MM.1S (cell line): ENCODE results near the gene RBM46.

Source experiments
- DNase-seq: peaks from one replicate; pipeline ENCODE4 v3.0.0-alpha.2; 2015
- H2AFZ ChIP-seq: fragments of 300-600 bp; sonication (generic); 2 replicates; pipeline ENCODE4 v1.6.0; 2016; ENCODE audit warnings: antibody characterized with exemption, low read length
- H3F3A ChIP-seq: fragments of 300-600 bp; sonication (generic); 2 replicates; pipeline ENCODE4 v1.6.1; 2016; ENCODE audit warnings: mild to moderate bottlenecking, antibody characterized with exemption, low read length, moderate library complexity, mixed read lengths; ENCODE audit not compliant: insufficient read depth
- H3K27ac ChIP-seq: fragments of 300-600 bp; sonication (generic); 2 replicates; pipeline ENCODE4 v1.5.1; 2016; ENCODE audit warnings: mild to moderate bottlenecking, low read length
- H3K27me3 ChIP-seq: fragments of 300-600 bp; sonication (generic); replicated peaks from 2 replicates; pipeline ENCODE4 v1.6.0; 2016; ENCODE audit warnings: low read length; ENCODE audit not compliant: insufficient read depth
- H3K36me3 ChIP-seq: fragments of 300-600 bp; sonication (generic); replicated peaks from 2 replicates; pipeline ENCODE4 v1.6.1; 2016; ENCODE audit warnings: mild to moderate bottlenecking, low read length, mixed read lengths; ENCODE audit not compliant: insufficient read depth
- H3K4me1 ChIP-seq: fragments of 300-600 bp; sonication (generic); 2 replicates; pipeline ENCODE4 v1.6.1; 2016; ENCODE audit warnings: low read length, mixed read lengths
- H3K4me2 ChIP-seq: fragments of 300-600 bp; sonication (generic); 2 replicates; pipeline ENCODE4 v1.6.0; 2016; ENCODE audit warnings: low read depth, low read length
- H3K4me3 ChIP-seq: fragments of 300-600 bp; sonication (generic); 2 replicates; pipeline ENCODE4 v1.5.1; 2016; ENCODE audit warnings: low read length, mixed read lengths
- H3K79me2 ChIP-seq: fragments of 300-600 bp; sonication (generic); 2 replicates; pipeline ENCODE4 v1.6.1; 2016; ENCODE audit warnings: mixed run types, low read length, mixed read lengths
- H3K9ac ChIP-seq: fragments of 300-600 bp; sonication (generic); 2 replicates; pipeline ENCODE4 v1.6.1; 2016; ENCODE audit warnings: low read length, mixed read lengths
- H3K9me2 ChIP-seq: fragments of 300-600 bp; sonication (generic); replicated peaks from 2 replicates; pipeline ENCODE4 v1.6.1; 2016; ENCODE audit warnings: mild to moderate bottlenecking, low read length, mixed read lengths; ENCODE audit not compliant: insufficient read depth
- H3K9me3 ChIP-seq: fragments of 300-600 bp; sonication (generic); replicated peaks from 2 replicates; pipeline ENCODE4 v1.6.1; 2016; ENCODE audit warnings: mild to moderate bottlenecking, low read length, mixed read lengths; ENCODE audit not compliant: insufficient read depth
- H4K20me1 ChIP-seq: fragments of 300-600 bp; sonication (generic); 2 replicates; pipeline ENCODE4 v1.6.1; 2016; ENCODE audit warnings: mild to moderate bottlenecking, low read length, moderate library complexity, mixed read lengths; ENCODE audit not compliant: insufficient read depth
- EZH2 ChIP-seq: fragments of 300-600 bp; sonication (generic); optimal IDR thresholded peaks from 2 replicates; pipeline ENCODE3; 2017; ENCODE audit warnings: low read depth, mild to moderate bottlenecking, antibody characterized with exemption, low read length, mixed read lengths
- EZH2phosphoT487 ChIP-seq: fragments of 300-600 bp; sonication (generic); IDR thresholded peaks from 2 replicates; pipeline ENCODE4 v1.6.1; 2018; ENCODE audit warnings: antibody characterized with exemption, low read length
- TF ChIP-seq, protein P1 (sequence below): fragments of 300-600 bp; sonication (generic); IDR thresholded peaks from 2 replicates; pipeline ENCODE4 v1.5.1; 2016; ENCODE audit warnings: antibody characterized with exemption, low read length, mixed read lengths

Gene RBM46

DNA sequence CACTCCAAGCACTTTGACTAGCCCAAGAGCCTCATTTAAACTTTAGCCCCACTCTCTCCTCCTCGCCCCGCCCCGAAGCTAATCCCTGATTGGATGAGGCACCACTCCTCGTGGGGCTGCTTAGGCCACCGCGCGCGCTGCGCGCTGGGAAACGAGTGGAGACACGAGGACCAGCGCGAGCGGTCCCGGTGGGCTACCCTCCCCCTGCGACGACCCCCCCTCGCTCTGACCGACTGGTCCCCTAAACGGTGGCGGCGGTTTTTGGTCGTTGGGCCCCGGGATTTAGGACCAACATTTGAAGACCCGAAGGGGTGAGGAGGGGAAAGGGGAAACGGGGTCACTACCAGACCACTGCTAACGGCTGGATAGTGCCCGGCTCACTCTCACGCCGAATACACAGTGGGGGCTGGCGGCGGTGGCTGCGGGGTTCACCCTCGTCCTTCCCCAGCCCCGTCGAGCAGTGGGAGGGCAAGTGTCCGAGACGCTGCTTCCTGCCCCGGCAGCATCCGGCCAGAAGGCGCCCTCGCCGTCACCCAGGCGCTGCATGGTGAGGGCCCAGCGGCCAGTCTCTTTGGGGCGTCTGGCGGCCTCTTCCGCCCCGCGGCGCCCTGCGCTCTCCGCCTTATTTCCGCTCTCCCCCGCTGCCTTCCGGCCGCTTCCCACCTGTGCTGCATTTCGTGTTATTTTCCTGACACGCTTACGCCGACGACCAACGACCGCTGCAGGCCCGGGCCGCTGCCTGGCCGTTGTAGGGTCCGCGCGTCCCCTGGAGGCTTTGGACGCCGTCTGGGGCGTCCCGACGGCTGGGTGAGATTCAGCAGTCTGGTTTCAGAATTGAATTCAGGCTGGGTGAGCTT lies at the start of gene RBM46:
Gene RBM46, plus strand, starts transcription at position 147 of the 857 bp plus-strand sequence. CDS start 15,481 bp downstream, outside the sequence.
- no peak within 1 kb of the TSS for H2AFZ ChIP-seq
- no peaks in the 10 kb centered on the region for H3K36me3 ChIP-seq

GRCh38 chr4:154731756-154732155 lies 49.3 kb upstream of the RBM46 start:
- no peaks in the 10 kb centered on the region for H3F3A ChIP-seq
- no peak overlapping the region for H2AFZ ChIP-seq
- H3K4me3 ChIP-seq = no peak overlapping the region
- H3K4me2 ChIP-seq = no peak overlapping the region
- H3K79me2 ChIP-seq = no peaks in the 10 kb centered on the region
- H3K9me2 ChIP-seq = no peaks in the 10 kb centered on the region
- no peaks in the 10 kb centered on the region for H3K9me3 ChIP-seq
- H3K36me3 ChIP-seq = no peaks in the 10 kb centered on the region
- no peak overlapping the region for H3K9ac ChIP-seq
- no peaks in the 10 kb centered on the region for H4K20me1 ChIP-seq
- no peaks in the 10 kb centered on the region for H3K27me3 ChIP-seq
- DNase-seq = no peak
- no peak for TF ChIP-seq EZH2
- TF ChIP-seq EZH2phosphoT487 = no peak
- TF ChIP-seq, protein P1, sequence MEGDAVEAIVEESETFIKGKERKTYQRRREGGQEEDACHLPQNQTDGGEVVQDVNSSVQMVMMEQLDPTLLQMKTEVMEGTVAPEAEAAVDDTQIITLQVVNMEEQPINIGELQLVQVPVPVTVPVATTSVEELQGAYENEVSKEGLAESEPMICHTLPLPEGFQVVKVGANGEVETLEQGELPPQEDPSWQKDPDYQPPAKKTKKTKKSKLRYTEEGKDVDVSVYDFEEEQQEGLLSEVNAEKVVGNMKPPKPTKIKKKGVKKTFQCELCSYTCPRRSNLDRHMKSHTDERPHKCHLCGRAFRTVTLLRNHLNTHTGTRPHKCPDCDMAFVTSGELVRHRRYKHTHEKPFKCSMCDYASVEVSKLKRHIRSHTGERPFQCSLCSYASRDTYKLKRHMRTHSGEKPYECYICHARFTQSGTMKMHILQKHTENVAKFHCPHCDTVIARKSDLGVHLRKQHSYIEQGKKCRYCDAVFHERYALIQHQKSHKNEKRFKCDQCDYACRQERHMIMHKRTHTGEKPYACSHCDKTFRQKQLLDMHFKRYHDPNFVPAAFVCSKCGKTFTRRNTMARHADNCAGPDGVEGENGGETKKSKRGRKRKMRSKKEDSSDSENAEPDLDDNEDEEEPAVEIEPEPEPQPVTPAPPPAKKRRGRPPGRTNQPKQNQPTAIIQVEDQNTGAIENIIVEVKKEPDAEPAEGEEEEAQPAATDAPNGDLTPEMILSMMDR = no peak
- H3K4me1 ChIP-seq = no peaks in the 10 kb centered on the region
- no peak overlapping the region for H3K27ac ChIP-seq

More for the DNA sequence above, at the start of gene RBM46:
- Histone ChIP-seq H3K27me3 (no peaks in the 10 kb centered on the region), H3K9ac (no peak within 1 kb of the TSS), H3K4me1 (no peaks in the 10 kb centered on the region), H3K79me2 (no peaks in the 10 kb centered on the region), H3K4me3 (no peak within 1 kb of the TSS), H3K4me2 (no peak within 1 kb of the TSS), H3K27ac (no peak within 1 kb of the TSS), H3K9me3 (no peaks in the 10 kb centered on the region), H3F3A (no peaks in the 10 kb centered on the region), H4K20me1 (no peaks in the 10 kb centered on the region), H3K9me2 (no peaks in the 10 kb centered on the region)
- TF ChIP-seq EZH2 (no peak), EZH2phosphoT487 (no peak)
- TF ChIP-seq, protein P1 = no peak
- DNase-seq = no peak

DNA sequence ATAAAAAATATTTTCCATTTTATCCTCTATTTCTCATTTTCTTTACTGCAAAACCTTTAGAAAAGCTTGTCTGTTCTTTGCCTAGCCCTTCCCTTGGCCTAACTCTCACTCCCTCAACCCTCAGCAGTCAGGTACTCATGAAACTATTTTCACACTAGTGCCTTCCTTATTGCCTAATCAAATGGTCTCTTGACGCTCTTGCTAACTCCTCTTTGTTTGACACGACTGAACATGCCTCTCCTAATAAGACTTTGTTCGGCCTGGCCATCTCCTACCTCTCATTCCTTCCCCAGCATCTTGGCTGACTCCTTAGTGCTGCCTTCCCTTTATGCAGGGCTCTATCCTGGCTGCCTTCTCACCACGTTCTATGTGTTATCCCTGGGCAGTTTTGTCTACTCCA lies 48.4 kb upstream of the RBM46 start:
- H3K27me3 ChIP-seq = no peaks in the 10 kb centered on the region
- H3F3A ChIP-seq = no peaks in the 10 kb centered on the region
- no peaks in the 10 kb centered on the region for H3K79me2 ChIP-seq
- H3K4me2 ChIP-seq = no peak overlapping the region
- H3K36me3 ChIP-seq = no peaks in the 10 kb centered on the region
- H3K27ac ChIP-seq = no peak overlapping the region
- no peak for DNase-seq
- H3K9me3 ChIP-seq = no peaks in the 10 kb centered on the region
- no peaks in the 10 kb centered on the region for H3K4me1 ChIP-seq
- H2AFZ ChIP-seq = no peak overlapping the region
- no peaks in the 10 kb centered on the region for H3K9me2 ChIP-seq
- TF ChIP-seq EZH2phosphoT487 (no peak), EZH2 (no peak)
- TF ChIP-seq, protein P1 = no peak
- no peaks in the 10 kb centered on the region for H4K20me1 ChIP-seq
- no peak overlapping the region for H3K9ac ChIP-seq
- H3K4me3 ChIP-seq = no peak overlapping the region
